ENCODE measurements around the gene PTPRG.

Gene PTPRG

GRCh38 chr3:61765157-61765876, 203.9 kb downstream of the PTPRG start:
- TF ChIP-seq CTCF (conservative IDR thresholded peaks at IDR 0.05; ENCODE audit: low read depth, low read length) = no peak
- Histone ChIP-seq H3K27me3 (ENCODE audit: insufficient read depth, low read depth) (no peaks in the 10 kb centered on the region), H3K4me3 (IDR thresholded peaks at IDR 0.05; ENCODE audit: insufficient read depth, low read depth, low read length) (no peak overlapping the region), H2AFZ (ENCODE audit: low read depth) (no peak overlapping the region), H3K36me3 (ENCODE audit: insufficient read depth) (no peaks in the 10 kb centered on the region), H4K20me1 (ENCODE audit: insufficient read depth) (no peaks in the 10 kb centered on the region), H3K27ac (no peak overlapping the region), H3K4me2 (no peak overlapping the region), H3K4me1 (ENCODE audit: low read depth, poor library complexity, severe bottlenecking) (no peaks in the 10 kb centered on the region), H3K9ac (no peak overlapping the region), H3K79me2 (ENCODE audit: insufficient read depth, low read depth) (no peaks in the 10 kb centered on the region)

- Histone ChIP-seq H3K79me2 (ENCODE audit: insufficient read depth, low read depth) (no peaks in the 10 kb centered on the region), H3K27me3 (ENCODE audit: insufficient read depth, low read depth) (no peaks in the 10 kb centered on the region), H4K20me1 (ENCODE audit: insufficient read depth) (no peaks in the 10 kb centered on the region), H3K4me3 (IDR thresholded peaks at IDR 0.05; ENCODE audit: insufficient read depth, low read depth, low read length) (no peak overlapping the region), H3K4me1 (ENCODE audit: low read depth, poor library complexity, severe bottlenecking) (no peaks in the 10 kb centered on the region), H3K36me3 (ENCODE audit: insufficient read depth) (no peaks in the 10 kb centered on the region), H3K9ac (no peak overlapping the region), H3K27ac (no peak overlapping the region), H3K4me2 (no peak overlapping the region), H2AFZ (ENCODE audit: low read depth) (no peak overlapping the region)
- TF ChIP-seq CTCF (conservative IDR thresholded peaks at IDR 0.05; ENCODE audit: low read depth, low read length) = no peak
Observed at GRCh38 chr3:61768284-61769037, 207.1 kb downstream of the PTPRG start.

- H3K9ac ChIP-seq = no peak overlapping the region
- H3K4me3 ChIP-seq (IDR thresholded peaks at IDR 0.05; ENCODE audit: insufficient read depth, low read depth, low read length) = no peak overlapping the region
- H3K4me2 ChIP-seq = no peak overlapping the region
- no peaks in the 10 kb centered on the region for H3K36me3 ChIP-seq (ENCODE audit: insufficient read depth)
- no peaks in the 10 kb centered on the region for H3K4me1 ChIP-seq (ENCODE audit: low read depth, poor library complexity, severe bottlenecking)
- no peak overlapping the region for H2AFZ ChIP-seq (ENCODE audit: low read depth)
- H3K79me2 ChIP-seq (ENCODE audit: insufficient read depth, low read depth) = no peaks in the 10 kb centered on the region
- TF ChIP-seq CTCF (conservative IDR thresholded peaks at IDR 0.05; ENCODE audit: low read depth, low read length) = no peak
- no peaks in the 10 kb centered on the region for H3K27me3 ChIP-seq (ENCODE audit: insufficient read depth, low read depth)
- H4K20me1 ChIP-seq (ENCODE audit: insufficient read depth) = no peaks in the 10 kb centered on the region
- H3K27ac ChIP-seq = no peak overlapping the region
Observed at GRCh38 chr3:61769266-61769990, 208.1 kb downstream of the PTPRG start.

- Histone ChIP-seq H4K20me1 (ENCODE audit: insufficient read depth) (no peaks in the 10 kb centered on the region), H3K79me2 (ENCODE audit: insufficient read depth, low read depth) (no peaks in the 10 kb centered on the region), H3K36me3 (ENCODE audit: insufficient read depth) (no peaks in the 10 kb centered on the region)
Observed at GRCh38 chr3:61771976-61772375, 210.6 kb downstream of the PTPRG start.

More at GRCh38 chr3:61771976-61772375, 210.6 kb downstream of the PTPRG start:
- H3K4me3 ChIP-seq (IDR thresholded peaks at IDR 0.05; ENCODE audit: insufficient read depth, low read depth, low read length) = no peak overlapping the region
- H2AFZ ChIP-seq (ENCODE audit: low read depth) = no peak overlapping the region
- TF ChIP-seq CTCF (conservative IDR thresholded peaks at IDR 0.05; ENCODE audit: low read depth, low read length) = no peak
- H3K27me3 ChIP-seq (ENCODE audit: insufficient read depth, low read depth) = no peaks in the 10 kb centered on the region
- H3K27ac ChIP-seq = no peak overlapping the region
- no peaks in the 10 kb centered on the region for H3K4me1 ChIP-seq (ENCODE audit: low read depth, poor library complexity, severe bottlenecking)
- no peak overlapping the region for H3K9ac ChIP-seq
- H3K4me2 ChIP-seq = no peak overlapping the region
